Breast epithelium (tissue), 3 donors: ENCODE measurements around the gene PPID.
A peak's percentile ranks its signal among the peaks of the same experiment; 100 is the strongest.

Source experiments
- CTCF ChIP-seq, 3 donors: fragments of 450-650 bp; IDR thresholded peaks; one replicate each; pipeline ENCODE4 v1.5.1; 2016 to 2017; ENCODE audit warnings: antibody characterized with exemption in 3 of 3, mild to moderate bottlenecking in 3 of 3, moderate library complexity in 3 of 3
- POLR2AphosphoS5 ChIP-seq, 3 donors: sonication (generic); formaldehyde crosslinking; IDR thresholded peaks; one replicate each; pipeline ENCODE4 v1.6.1; 2017; ENCODE audit warnings: antibody characterized with exemption in 3 of 3

DNA sequence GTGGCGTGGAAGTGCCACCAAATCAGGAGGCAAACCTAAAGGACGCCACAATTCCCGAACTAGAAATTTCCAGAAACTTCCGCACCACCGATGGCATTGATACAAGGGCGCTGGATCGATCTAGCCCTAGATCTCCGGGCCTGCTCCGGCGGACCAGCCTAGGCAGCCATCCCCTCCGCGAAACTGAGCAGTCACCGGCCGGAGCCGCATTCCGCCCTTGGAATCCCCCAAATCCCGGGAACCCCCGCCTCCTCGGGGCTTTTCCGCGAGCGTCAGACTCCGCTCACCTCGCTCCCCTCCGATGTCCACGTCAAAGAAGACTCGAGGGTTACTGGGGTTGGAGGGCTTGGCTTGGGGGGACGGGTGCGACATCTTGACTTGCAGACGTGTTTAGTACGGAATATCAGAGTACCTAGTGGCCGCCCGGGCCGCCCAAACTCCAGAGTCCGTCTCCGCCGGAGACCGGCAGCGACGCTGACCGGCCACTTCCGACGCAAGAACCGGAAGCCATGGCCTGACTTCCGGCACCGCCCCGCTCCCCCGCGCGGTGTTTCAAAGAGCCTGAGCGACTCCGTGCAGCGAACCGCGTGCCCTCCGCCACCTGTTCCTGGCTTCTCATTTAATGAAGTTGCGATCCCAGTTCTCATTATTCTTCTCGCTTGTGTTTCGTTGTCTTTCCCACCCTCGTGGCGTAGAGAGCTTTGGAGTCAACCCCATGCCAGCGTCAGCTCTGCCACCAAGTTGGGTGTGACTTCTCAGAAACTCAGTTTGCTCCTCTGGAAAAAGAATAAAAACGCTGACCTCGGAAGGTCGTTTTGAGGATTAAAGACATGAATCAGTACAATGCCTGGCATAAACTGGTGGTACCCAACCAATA lies at the start of gene PPID:
- TF ChIP-seq POLR2AphosphoS5 (IDR thresholded peaks at IDR 0.05) (peak; percentile 60 to 64 (median 61)), CTCF (IDR thresholded peaks at IDR 0.05) (no peak)
